Testis (tissue), 3 donors: ENCODE results near the gene PML. TPM values are rescaled to one million over a fixed set of nuclear protein-coding genes. Genes with fewer than 3 reads are reported as not detected.

Experiments
- DNase-seq: peaks from one replicate; pipeline ENCODE4 v3.0.0-alpha.2; 2019
- H3K27ac ChIP-seq, 2 donors: fragments of 200-600 bp; sonication (generic); one replicate each; pipeline ENCODE4 v1.5.1; 2019
- H3K27me3 ChIP-seq: fragments of 200-600 bp; sonication (generic); one replicate; pipeline ENCODE4 v1.5.1; 2019
- H3K36me3 ChIP-seq: fragments of 200-600 bp; sonication (generic); one replicate; pipeline ENCODE4 v1.5.1; 2017; ENCODE audit warnings: low read depth; ENCODE audit errors: missing control alignments
- H3K4me1 ChIP-seq: fragments of 200-600 bp; sonication (generic); one replicate; pipeline ENCODE4 v1.5.1; 2019
- H3K4me3 ChIP-seq, 2 donors: fragments of 200-600 bp; sonication (generic); one replicate each; pipeline ENCODE4 v1.5.1; 2017 to 2019
- H3K9me3 ChIP-seq: fragments of 200-600 bp; sonication (generic); one replicate; pipeline ENCODE4 v1.5.1; 2017
- CTCF ChIP-seq, 3 experiments: fragments of 450-650 bp in 2 of 3; fragments of 200-600 bp in 1 of 3; sonication (generic) in 1 of 3; IDR thresholded peaks; one replicate each; pipeline ENCODE4 v1.5.1; 2016 to 2019; ENCODE audit warnings: antibody characterized with exemption in 3 of 3, mild to moderate bottlenecking in 2 of 3, moderate library complexity in 1 of 3
- POLR2A ChIP-seq: fragments of 450-650 bp; IDR thresholded peaks from one replicate; pipeline ENCODE4 v1.6.1; 2017; ENCODE audit warnings: antibody characterized with exemption, mild to moderate bottlenecking, moderate library complexity
- WGBS, 2 donors: methylation state at CpG; one replicate each; pipeline ENCODE4 v1.1.5; 2018; 5-methylcytosine and 5-hydroxymethylcytosine counted together
- intact Hi-C: fragments of 100-400 bp; cut with DNase I; formaldehyde crosslinking; loops from one replicate; pipeline ENCODE4 v1.15.1; 2023; ENCODE audit warnings: low total_unique reads
- polyA plus RNA-seq: library from polyadenylated mRNA; stranded (reverse); fragments of 350-450 nt; fragmentation: Illumina TruSeq; extraction: RNeasy Lipid Tissue Mini Kit (QIAGEN cat#74804); gene quantifications from one replicate; pipeline ENCODE4 v1.2.3, GENCODE V29; 2014; ENCODE audit warnings: low read depth, low replicate concordance; ENCODE audit not compliant: insufficient read depth
- total RNA-seq, 2 donors: library from RNA; depleted of rRNA; stranded (reverse); fragments of >200 nt; gene quantifications; one replicate each; pipeline ENCODE4 v1.2.3, GENCODE V29; 2016

Gene PML
- total and polyA plus RNA-seq, 3 donors from 2014 or later = 20.9 to 59.5 (median 53.9) TPM

GRCh38 chr15:73979636-73980035, 14.9 kb upstream of the PML start:
- Histone ChIP-seq H3K9me3 (no peaks in the 10 kb centered on the region), H3K4me1 (peaks cover 40% of the 10 kb centered on the region), H3K36me3 (no peaks in the 10 kb centered on the region), H3K4me3 (no peak overlapping the region), H3K27me3 (no peaks in the 10 kb centered on the region), H3K27ac (no peak overlapping the region)
- 62 to 70% methylated on average over 1 of the region's 1 CpG for WGBS, 2 donors
- no peak for DNase-seq
- no peak for TF ChIP-seq CTCF (IDR thresholded peaks at IDR 0.05)
- TF ChIP-seq POLR2A = no peak
- intact Hi-C loops = loop anchor here (10.0 kb wide), 2 partner anchors 55 to 155 kb away; partner anchors contain the start of gene ISLR2

- Histone ChIP-seq H3K27ac (peak overlapping the region; percentile 69 to 86), H3K4me1 (peaks cover 42% of the 10 kb centered on the region), H3K27me3 (no peaks in the 10 kb centered on the region), H3K36me3 (no peaks in the 10 kb centered on the region), H3K4me3 (no peak overlapping the region), H3K9me3 (no peaks in the 10 kb centered on the region)
- WGBS, 2 donors = 45 to 46% methylated on average over 5 of the region's 5 CpGs
- TF ChIP-seq POLR2A = no peak
- no peak for DNase-seq
- intact Hi-C loops = loop anchor here (10.0 kb wide), 2 partner anchors 53 to 153 kb away; partner anchors contain the start of gene ISLR2
Observed at GRCh38 chr15:73981761-73982221, 12.7 kb upstream of the PML start.

GRCh38 chr15:73982222-73982962, 12.1 kb upstream of the PML start:
- WGBS, 2 donors = 38 to 51% methylated on average over 5 to 8 of the region's 8 CpGs
- no peaks in the 10 kb centered on the region for H3K36me3 ChIP-seq
- no peaks in the 10 kb centered on the region for H3K9me3 ChIP-seq
- H3K4me1 ChIP-seq = peaks cover 42% of the 10 kb centered on the region
- peak overlapping the region; percentile 69 to 86 for H3K27ac ChIP-seq
- no peaks in the 10 kb centered on the region for H3K27me3 ChIP-seq
- TF ChIP-seq POLR2A = no peak
- no peak for TF ChIP-seq CTCF (IDR thresholded peaks at IDR 0.05)
- DNase-seq = peak; percentile 78
- H3K4me3 ChIP-seq = no peak overlapping the region
- intact Hi-C loops = loop anchor here (10.0 kb wide), 2 partner anchors 52 to 152 kb away; partner anchors contain the start of gene ISLR2

- TF ChIP-seq POLR2A = no peak
- TF ChIP-seq CTCF (IDR thresholded peaks at IDR 0.05) = no peak
- H3K27me3 ChIP-seq = no peaks in the 10 kb centered on the region
- H3K27ac ChIP-seq = peak overlapping the region in 1 of 2 donors; percentile 86
- 43 to 48% methylated on average over 9 to 10 of the region's 10 CpGs for WGBS, 2 donors
- intact Hi-C loops = loop anchor here (10.0 kb wide), 2 partner anchors 52 to 152 kb away; partner anchors contain the start of gene ISLR2
- no peak for DNase-seq
- H3K4me1 ChIP-seq = peaks cover 46% of the 10 kb centered on the region
- no peaks in the 10 kb centered on the region for H3K36me3 ChIP-seq
- no peaks in the 10 kb centered on the region for H3K9me3 ChIP-seq
- H3K4me3 ChIP-seq = no peak overlapping the region
Observed at GRCh38 chr15:73983211-73983727, 11.2 kb upstream of the PML start.

- DNase-seq = no peak
- peaks cover 46% of the 10 kb centered on the region for H3K4me1 ChIP-seq
Observed at GRCh38 chr15:73983773-73984172, 10.7 kb upstream of the PML start.

More at GRCh38 chr15:73983773-73984172, 10.7 kb upstream of the PML start:
- Histone ChIP-seq H3K27me3 (no peaks in the 10 kb centered on the region), H3K27ac (peak overlapping the region in 1 of 2 donors; percentile 86), H3K9me3 (no peaks in the 10 kb centered on the region), H3K4me3 (no peak overlapping the region), H3K36me3 (no peaks in the 10 kb centered on the region)
- intact Hi-C loops = loop anchor here (10.0 kb wide), 2 partner anchors 51 to 151 kb away; partner anchors contain the start of gene ISLR2
- WGBS, 2 donors = 85 to 91% methylated on average over 7 to 9 of the region's 9 CpGs
- TF ChIP-seq POLR2A (no peak), CTCF (IDR thresholded peaks at IDR 0.05) (no peak)
